WI38 (cell line): ENCODE data around the gene CAMK2G.

Experiments
- H3K4me3 ChIP-seq: 2 replicates; pipeline ENCODE4 v1.5.1; 2011; ENCODE audit warnings: low read depth, mild to moderate bottlenecking, control low read depth, low read length
- CTCF ChIP-seq: IDR thresholded peaks from 2 replicates; pipeline ENCODE4 v1.5.1; 2012; ENCODE audit warnings: low read depth, mild to moderate bottlenecking, control low read depth, low read length

The CAMK2G gene

GRCh38 chr10:73915206-73915851 is 41.0 kb upstream of the CAMK2G start:
- no peak for TF ChIP-seq CTCF

GRCh38 chr10:73914036-73914435 is 39.7 kb upstream of the CAMK2G start:
- no peak for TF ChIP-seq CTCF
- H3K4me3 ChIP-seq: peak overlapping the region; percentile 88

More at GRCh38 chr10:73915206-73915851, 41.0 kb upstream of the CAMK2G start:
- H3K4me3 ChIP-seq: peak overlapping the region; percentile 88

- peak overlapping the region; percentile 88 for H3K4me3 ChIP-seq
- no peak for TF ChIP-seq CTCF
These were observed 37.2 kb upstream of the CAMK2G start for GRCh38 chr10:73911553-73912004.

GRCh38 chr10:73910764-73911552 is 36.6 kb upstream of the CAMK2G start, which contains the start of gene PLAU:
Gene PLAU, plus strand, starts transcription at chr10:73911132. Its CDS starts 424 bp downstream, at chr10:73911556.
- no peak for TF ChIP-seq CTCF

GRCh38 chr10:73910401-73910763 is 36.0 kb upstream of the CAMK2G start:
- TF ChIP-seq CTCF: no peak
- peak overlapping the region; percentile 88 for H3K4me3 ChIP-seq

More at GRCh38 chr10:73910764-73911552, 36.6 kb upstream of the CAMK2G start, which contains the start of gene PLAU:
- H3K4me3 ChIP-seq: peak within 1 kb of the TSS; percentile 88

GRCh38 chr10:73909540-73910115 is 35.3 kb upstream of the CAMK2G start:
- no peak for TF ChIP-seq CTCF
- peak overlapping the region; percentile 17 for H3K4me3 ChIP-seq
